AG04449 (cell line): ENCODE measurements around the gene MYCBPAP.

ENCODE experiments used
- CTCF ChIA-PET: fragments of 350-600 bp; formaldehyde crosslinking; extraction: SDS; loops from one replicate; lab custom pipeline; 2021; ENCODE audit warnings: antibody characterized with exemption; lab: Yijun Ruan, JAX
- POLR2A ChIA-PET: fragments of 400-600, 350-600 bp; formaldehyde crosslinking; extraction: SDS; loops from one replicate; lab custom pipeline; 2020; ENCODE audit warnings: antibody characterized with exemption, inconsistent platforms; lab: Yijun Ruan, JAX
- DNase-seq: peaks from one replicate; pipeline ENCODE4 v3.0.0-alpha.2; 2010; ENCODE audit warnings: low read depth, low spot score
- H3K4me3 ChIP-seq: 2 replicates; pipeline ENCODE4 v1.5.1; 2011; ENCODE audit warnings: low read depth, mild to moderate bottlenecking, control low read depth, low read length
- TF ChIP-seq, protein P1 (sequence below): IDR thresholded peaks from one replicate; pipeline ENCODE4 v1.5.1; 2011; ENCODE audit warnings: mild to moderate bottlenecking, moderate library complexity, low read length, control low read depth, inconsistent platforms; ENCODE audit not compliant: insufficient read depth; ENCODE audit errors: missing control alignments

The MYCBPAP gene

DNA sequence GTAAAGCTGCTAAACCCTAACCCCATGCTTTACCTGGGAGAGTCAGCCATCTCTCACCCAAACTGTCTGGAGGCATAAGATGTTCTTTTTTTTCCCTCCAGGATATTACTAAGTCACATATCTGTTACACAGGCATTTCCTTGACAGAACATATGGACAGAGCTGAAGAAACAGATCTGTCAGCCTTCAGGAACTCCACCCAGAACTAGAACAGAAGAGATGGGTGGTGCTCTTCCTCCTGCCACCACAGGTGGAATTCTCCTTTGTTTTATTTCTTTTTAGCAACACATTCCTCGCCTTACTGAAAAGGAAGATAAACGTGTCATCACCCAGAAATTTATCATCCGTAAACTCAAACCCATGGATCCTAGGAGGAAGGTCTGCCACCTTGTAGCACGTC is 8.8 kb downstream of the MYCBPAP start:
- CTCF ChIA-PET: interaction anchor here (1.0 to 3.1 kb wide), 3 partner anchors 14 to 22 kb away, joined by 3 to 25 read pairs (median 3); no protein-coding TSS in a partner anchor
- TF ChIP-seq, protein P1, sequence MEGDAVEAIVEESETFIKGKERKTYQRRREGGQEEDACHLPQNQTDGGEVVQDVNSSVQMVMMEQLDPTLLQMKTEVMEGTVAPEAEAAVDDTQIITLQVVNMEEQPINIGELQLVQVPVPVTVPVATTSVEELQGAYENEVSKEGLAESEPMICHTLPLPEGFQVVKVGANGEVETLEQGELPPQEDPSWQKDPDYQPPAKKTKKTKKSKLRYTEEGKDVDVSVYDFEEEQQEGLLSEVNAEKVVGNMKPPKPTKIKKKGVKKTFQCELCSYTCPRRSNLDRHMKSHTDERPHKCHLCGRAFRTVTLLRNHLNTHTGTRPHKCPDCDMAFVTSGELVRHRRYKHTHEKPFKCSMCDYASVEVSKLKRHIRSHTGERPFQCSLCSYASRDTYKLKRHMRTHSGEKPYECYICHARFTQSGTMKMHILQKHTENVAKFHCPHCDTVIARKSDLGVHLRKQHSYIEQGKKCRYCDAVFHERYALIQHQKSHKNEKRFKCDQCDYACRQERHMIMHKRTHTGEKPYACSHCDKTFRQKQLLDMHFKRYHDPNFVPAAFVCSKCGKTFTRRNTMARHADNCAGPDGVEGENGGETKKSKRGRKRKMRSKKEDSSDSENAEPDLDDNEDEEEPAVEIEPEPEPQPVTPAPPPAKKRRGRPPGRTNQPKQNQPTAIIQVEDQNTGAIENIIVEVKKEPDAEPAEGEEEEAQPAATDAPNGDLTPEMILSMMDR: no peak
- no peak overlapping the region for H3K4me3 ChIP-seq
- POLR2A ChIA-PET: no interaction called here
- DNase-seq: no peak

DNA sequence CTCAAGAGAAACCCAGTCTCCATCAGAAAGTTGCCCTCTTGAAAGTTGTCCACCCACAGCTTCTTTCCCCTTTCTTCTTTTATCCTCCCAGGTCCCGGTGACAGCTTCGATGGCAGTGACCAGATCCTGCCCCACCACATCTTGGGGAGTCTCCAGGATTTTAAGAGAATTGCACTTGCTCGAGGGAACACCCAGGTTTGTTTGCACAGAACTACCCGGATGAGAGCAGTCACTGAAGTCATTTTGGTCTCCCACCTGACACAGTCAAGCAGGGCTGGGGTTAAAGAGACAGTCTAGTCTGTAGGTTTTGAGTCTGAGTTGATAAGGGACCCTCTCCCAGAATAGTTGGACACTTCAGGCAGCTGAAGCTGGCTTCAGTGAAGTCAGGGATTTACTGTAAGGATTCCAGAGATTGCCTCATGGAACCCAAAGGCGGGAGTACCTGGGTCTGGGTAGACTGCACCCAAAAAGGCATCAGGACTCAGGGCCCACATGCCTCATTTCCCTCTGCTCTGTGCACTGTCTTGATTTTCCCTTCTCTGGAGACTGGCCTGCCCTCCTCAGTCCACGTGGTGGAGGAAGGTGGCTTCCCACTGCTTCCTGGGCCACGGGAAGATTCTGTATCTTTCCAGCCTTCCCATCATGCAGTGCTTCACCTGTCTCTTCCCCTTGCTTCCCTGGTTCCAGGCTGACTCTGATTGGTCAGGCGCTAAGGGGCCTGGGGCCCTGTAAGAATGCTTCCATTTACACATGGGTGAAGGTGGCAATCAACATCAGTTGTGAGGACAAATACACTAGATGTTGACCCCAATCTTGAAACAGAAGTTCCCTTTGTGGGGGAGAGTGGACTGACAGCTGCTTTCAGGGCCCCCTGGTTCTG is 9.5 kb downstream of the MYCBPAP start:
- H3K4me3 ChIP-seq: no peak overlapping the region
- TF ChIP-seq, protein P1: no peak
- ChIA-PET CTCF (interaction anchor here (3.1 kb wide), 1 partner anchor 15 kb away, joined by 25 read pairs; no protein-coding TSS in a partner anchor), POLR2A (no interaction called here)
- no peak for DNase-seq

DNA sequence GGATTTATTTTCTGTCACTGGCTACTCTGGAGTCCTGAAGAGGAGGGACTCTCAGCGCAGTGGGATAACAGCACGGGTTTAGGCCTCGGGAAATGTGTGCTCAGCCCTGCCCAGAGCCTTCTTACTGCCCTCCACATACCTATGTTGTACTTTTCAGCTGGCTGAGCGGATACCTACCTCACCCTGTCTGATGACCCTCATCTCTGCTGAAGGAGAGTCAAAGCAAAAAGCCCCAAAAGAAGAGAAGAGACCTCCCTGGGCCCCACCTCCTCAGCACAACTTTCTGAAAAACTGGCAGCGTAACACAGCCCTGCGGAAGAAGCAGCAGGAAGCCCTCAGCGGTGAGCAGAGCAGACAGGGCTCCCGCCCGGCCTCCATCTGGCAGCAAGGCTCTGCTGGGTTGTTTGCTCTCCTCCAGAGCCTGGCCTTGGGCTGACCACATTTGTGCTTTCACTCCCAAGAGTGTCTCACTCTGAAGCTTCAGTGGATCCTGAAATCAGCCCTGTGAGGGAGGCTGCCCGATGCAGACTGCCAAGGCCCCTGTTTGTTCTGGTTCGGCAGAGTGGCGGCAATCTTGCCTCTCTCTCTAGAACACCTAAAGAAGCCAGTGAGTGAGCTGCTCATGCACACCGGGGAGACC is 10.3 kb downstream of the MYCBPAP start:
- DNase-seq: no peak
- H3K4me3 ChIP-seq: no peak overlapping the region
- TF ChIP-seq, protein P1: no peak
- POLR2A ChIA-PET: no interaction called here
- CTCF ChIA-PET: no interaction called here

DNA sequence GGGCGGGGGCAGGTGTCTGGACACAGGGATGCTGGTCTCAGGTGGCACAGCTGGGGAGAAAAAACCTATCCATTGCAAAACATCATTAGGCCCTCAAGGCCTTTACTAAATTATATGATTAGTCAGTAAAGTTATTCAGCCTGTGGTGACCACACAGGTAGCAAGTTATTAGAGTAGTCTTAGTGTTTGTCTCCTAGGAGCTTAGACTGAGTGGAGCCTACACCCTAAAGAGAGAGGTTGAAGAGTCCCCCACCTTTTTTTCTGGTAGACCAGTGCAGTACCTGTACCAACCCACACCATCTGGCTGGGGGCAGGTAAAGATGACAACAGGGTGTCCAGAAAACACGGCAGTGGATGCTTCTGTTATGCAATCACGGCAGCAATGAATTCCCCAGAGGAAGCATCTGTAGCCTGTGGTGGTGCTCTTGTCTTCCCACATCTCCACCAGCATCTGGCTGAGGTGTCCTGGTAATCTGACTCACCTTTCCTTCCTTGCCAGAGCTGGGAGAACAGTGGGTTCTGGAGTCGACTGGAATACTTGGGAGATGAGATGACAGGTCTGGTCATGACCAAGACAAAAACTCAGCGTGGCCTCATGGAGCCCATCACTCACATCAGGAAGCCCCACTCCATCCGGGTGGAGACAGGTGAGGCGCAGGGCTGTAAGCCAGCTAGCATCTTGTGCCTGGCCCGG is 11.0 kb downstream of the MYCBPAP start:
- TF ChIP-seq, protein P1: no peak
- POLR2A ChIA-PET: no interaction called here
- DNase-seq: no peak
- CTCF ChIA-PET: no interaction called here
- H3K4me3 ChIP-seq: no peak overlapping the region

DNA sequence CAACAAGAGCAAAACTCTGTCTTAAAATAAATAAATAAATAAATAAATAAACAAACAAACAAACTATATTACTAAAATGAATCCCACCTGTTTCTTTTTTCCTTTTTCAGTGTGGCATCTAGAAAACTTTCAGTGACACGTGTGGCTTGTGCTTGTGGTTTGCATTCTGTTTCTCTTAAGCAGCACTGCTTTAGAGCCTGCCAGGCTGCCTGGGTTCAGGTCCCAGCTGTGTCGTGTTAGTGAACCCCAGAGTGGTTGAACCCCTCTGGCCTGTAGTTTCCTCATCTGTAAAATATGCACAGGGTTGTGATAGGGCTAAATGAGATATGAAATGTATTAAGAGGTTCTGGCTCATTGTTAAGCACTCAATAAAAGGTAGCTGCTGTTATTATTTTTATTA is 12.2 kb downstream of the MYCBPAP start:
- TF ChIP-seq, protein P1: no peak
- no peak overlapping the region for H3K4me3 ChIP-seq
- CTCF ChIA-PET: interaction anchor here (0.6 to 1.2 kb wide), 4 partner anchors 9 to 20 kb away, joined by 3 to 4 read pairs (median 3); partner anchors contain the start of gene EPN3
- no peak for DNase-seq
- POLR2A ChIA-PET: no interaction called here
